WTC11 (cell line): ENCODE data around the gene SOX6. TPM values are rescaled to one million over a fixed set of nuclear protein-coding genes. Genes with fewer than 3 reads are reported as not detected.

Experiments used
- ATAC-seq: fragments of 200-7000 bp; cut with Tn5 transposase; 2 replicates; pipeline ENCODE4 v1.10.0; 2021; ENCODE audit warnings: mild to moderate bottlenecking, moderate library complexity
- CTCF ChIA-PET: fragments of 300-600 bp; sonication (Branson Sonifier 250); formaldehyde crosslinking; loops from one replicate; lab custom pipeline; 2021; ENCODE audit warnings: antibody characterized with exemption; lab: Charles Lee
- POLR2A ChIA-PET: fragments of 350-600 bp; sonication (Branson Sonifier 250); formaldehyde crosslinking; loops from one replicate; lab custom pipeline; 2021; ENCODE audit warnings: antibody characterized with exemption; lab: Charles Lee
- DNase-seq: peaks from one replicate; pipeline ENCODE4 v3.0.0; 2021; ENCODE audit warnings: low spot score
- H3K27ac Mint-ChIP-seq: 2 replicates; pipeline ENCODE4 v1.8.0; 2021; ENCODE audit warnings: mixed read lengths
- H3K27me3 Mint-ChIP-seq: 2 replicates; pipeline ENCODE4 v1.8.0; 2021; ENCODE audit warnings: low read depth, mild to moderate bottlenecking, moderate library complexity, mixed read lengths
- H3K36me3 Mint-ChIP-seq: 2 replicates; pipeline ENCODE4 v1.8.0; 2021; ENCODE audit warnings: mixed read lengths
- H3K4me1 Mint-ChIP-seq: 2 replicates; pipeline ENCODE4 v1.8.0; 2022; ENCODE audit warnings: mixed read lengths
- H3K4me3 Mint-ChIP-seq: 2 replicates; pipeline ENCODE4 v1.8.0; 2021; ENCODE audit warnings: mild to moderate bottlenecking, moderate library complexity, mixed read lengths
- H3K9me3 Mint-ChIP-seq: 2 replicates; pipeline ENCODE4 v1.8.0; 2021; ENCODE audit warnings: mixed read lengths
- ATF3 ChIP-seq: sonication (generic); formaldehyde crosslinking; conservative IDR thresholded peaks from 2 replicates; pipeline ENCODE4 v1.8.1; 2022; ENCODE audit warnings: mild to moderate bottlenecking, missing genetic modification reagents
- CDX4 ChIP-seq: fragments of 250-450 bp; sonication (Bioruptor Pico); IDR thresholded peaks from 2 replicates; pipeline ENCODE4 v1.9.0; 2021; ENCODE audit warnings: moderate library complexity, mild to moderate bottlenecking, inconsistent platforms, borderline replicate concordance
- ELF4 ChIP-seq: sonication (generic); formaldehyde crosslinking; IDR thresholded peaks from 2 replicates; pipeline ENCODE4 v1.8.1; 2022; ENCODE audit warnings: low read depth, mild to moderate bottlenecking, moderate library complexity, missing genetic modification reagents
- FOXJ3 ChIP-seq: sonication (generic); formaldehyde crosslinking; IDR thresholded peaks from 2 replicates; pipeline ENCODE4 v1.9.0; 2021; ENCODE audit warnings: missing genetic modification reagents, mild to moderate bottlenecking, borderline replicate concordance
- GABPB1 ChIP-seq: sonication (generic); formaldehyde crosslinking; IDR thresholded peaks from 2 replicates; pipeline ENCODE4 v1.8.1; 2023; ENCODE audit warnings: mild to moderate bottlenecking, missing genetic modification reagents
- IRF2 ChIP-seq: sonication (generic); formaldehyde crosslinking; IDR thresholded peaks from 2 replicates; pipeline ENCODE4 v1.8.0; 2022; ENCODE audit warnings: low read depth, missing genetic modification reagents, borderline replicate concordance
- SOX15 ChIP-seq: fragments of 250-450 bp; sonication (Bioruptor Pico); IDR thresholded peaks from 2 replicates; pipeline ENCODE4 v1.9.0; 2021; ENCODE audit warnings: mild to moderate bottlenecking
- STAT6 ChIP-seq: sonication (generic); formaldehyde crosslinking; conservative IDR thresholded peaks from 2 replicates; pipeline ENCODE4 v1.8.1; 2023; ENCODE audit warnings: mild to moderate bottlenecking, low read depth, missing genetic modification reagents, moderate library complexity
- ZBTB21 ChIP-seq: sonication (generic); formaldehyde crosslinking; IDR thresholded peaks from 2 replicates; pipeline ENCODE4 v1.8.1; 2023; ENCODE audit warnings: mild to moderate bottlenecking, missing genetic modification reagents, borderline replicate concordance
- ZNF396 ChIP-seq: fragments of 250-450 bp; sonication (Bioruptor Pico); IDR thresholded peaks from 2 replicates; pipeline ENCODE4 v1.8.0; 2021; ENCODE audit warnings: mild to moderate bottlenecking, moderate library complexity, borderline replicate concordance
- total RNA-seq: library from RNA; stranded (reverse); gene quantifications from 3 replicates; pipeline ENCODE4 v1.2.3, GENCODE V29; 2021
- TF ChIP-seq, protein P1 (sequence below): sonication (generic); formaldehyde crosslinking; IDR thresholded peaks from 2 replicates; pipeline ENCODE4 v1.8.1; 2023; ENCODE audit warnings: mild to moderate bottlenecking, moderate library complexity, missing genetic modification reagents
- TF ChIP-seq, protein P2 (sequence below): sonication (generic); formaldehyde crosslinking; IDR thresholded peaks from 2 replicates; pipeline ENCODE4 v1.8.0; 2022; ENCODE audit warnings: missing genetic modification reagents
- TF ChIP-seq, protein P3 (sequence below): sonication (generic); formaldehyde crosslinking; IDR thresholded peaks from 2 replicates; pipeline ENCODE4 v1.8.0; 2023; ENCODE audit warnings: missing genetic modification reagents
- TF ChIP-seq, protein P4 (sequence below): fragments of 250-450 bp; sonication (Bioruptor Pico); IDR thresholded peaks from 2 replicates; pipeline ENCODE4 v1.9.0; 2021; ENCODE audit warnings: mild to moderate bottlenecking, borderline replicate concordance

SOX6 gene
- total RNA-seq, 1 experiment from 2014 or later = 0.13 TPM

GRCh38 chr11:16395601-16396000 is 39.3 kb upstream of the SOX6 start:
- ATAC-seq (no peak), DNase-seq (no peak)
- Mint-ChIP-seq H3K27ac (no peak overlapping the region), H3K4me3 (no peak overlapping the region), H3K36me3 (no peaks in the 10 kb centered on the region), H3K4me1 (no peaks in the 10 kb centered on the region), H3K9me3 (no peaks in the 10 kb centered on the region), H3K27me3 (peaks cover 88% of the 10 kb centered on the region)
- ChIA-PET CTCF (no interaction called here), POLR2A (no interaction called here)
- TF ChIP-seq GABPB1 (CRISPR knock-in tag) (no peak), ZBTB21 (CRISPR knock-in tag) (no peak), ELF4 (CRISPR knock-in tag) (no peak), FOXJ3 (CRISPR knock-in tag) (no peak)
- TF ChIP-seq, protein P1, sequence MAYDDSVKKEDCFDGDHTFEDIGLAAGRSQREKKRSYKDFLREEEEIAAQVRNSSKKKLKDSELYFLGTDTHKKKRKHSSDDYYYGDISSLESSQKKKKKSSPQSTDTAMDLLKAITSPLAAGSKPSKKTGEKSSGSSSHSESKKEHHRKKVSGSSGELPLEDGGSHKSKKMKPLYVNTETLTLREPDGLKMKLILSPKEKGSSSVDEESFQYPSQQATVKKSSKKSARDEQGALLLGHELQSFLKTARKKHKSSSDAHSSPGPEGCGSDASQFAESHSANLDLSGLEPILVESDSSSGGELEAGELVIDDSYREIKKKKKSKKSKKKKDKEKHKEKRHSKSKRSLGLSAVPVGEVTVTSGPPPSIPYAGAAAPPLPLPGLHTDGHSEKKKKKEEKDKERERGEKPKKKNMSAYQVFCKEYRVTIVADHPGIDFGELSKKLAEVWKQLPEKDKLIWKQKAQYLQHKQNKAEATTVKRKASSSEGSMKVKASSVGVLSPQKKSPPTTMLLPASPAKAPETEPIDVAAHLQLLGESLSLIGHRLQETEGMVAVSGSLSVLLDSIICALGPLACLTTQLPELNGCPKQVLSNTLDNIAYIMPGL (CRISPR knock-in tag) = no peak
- TF ChIP-seq, protein P2, sequence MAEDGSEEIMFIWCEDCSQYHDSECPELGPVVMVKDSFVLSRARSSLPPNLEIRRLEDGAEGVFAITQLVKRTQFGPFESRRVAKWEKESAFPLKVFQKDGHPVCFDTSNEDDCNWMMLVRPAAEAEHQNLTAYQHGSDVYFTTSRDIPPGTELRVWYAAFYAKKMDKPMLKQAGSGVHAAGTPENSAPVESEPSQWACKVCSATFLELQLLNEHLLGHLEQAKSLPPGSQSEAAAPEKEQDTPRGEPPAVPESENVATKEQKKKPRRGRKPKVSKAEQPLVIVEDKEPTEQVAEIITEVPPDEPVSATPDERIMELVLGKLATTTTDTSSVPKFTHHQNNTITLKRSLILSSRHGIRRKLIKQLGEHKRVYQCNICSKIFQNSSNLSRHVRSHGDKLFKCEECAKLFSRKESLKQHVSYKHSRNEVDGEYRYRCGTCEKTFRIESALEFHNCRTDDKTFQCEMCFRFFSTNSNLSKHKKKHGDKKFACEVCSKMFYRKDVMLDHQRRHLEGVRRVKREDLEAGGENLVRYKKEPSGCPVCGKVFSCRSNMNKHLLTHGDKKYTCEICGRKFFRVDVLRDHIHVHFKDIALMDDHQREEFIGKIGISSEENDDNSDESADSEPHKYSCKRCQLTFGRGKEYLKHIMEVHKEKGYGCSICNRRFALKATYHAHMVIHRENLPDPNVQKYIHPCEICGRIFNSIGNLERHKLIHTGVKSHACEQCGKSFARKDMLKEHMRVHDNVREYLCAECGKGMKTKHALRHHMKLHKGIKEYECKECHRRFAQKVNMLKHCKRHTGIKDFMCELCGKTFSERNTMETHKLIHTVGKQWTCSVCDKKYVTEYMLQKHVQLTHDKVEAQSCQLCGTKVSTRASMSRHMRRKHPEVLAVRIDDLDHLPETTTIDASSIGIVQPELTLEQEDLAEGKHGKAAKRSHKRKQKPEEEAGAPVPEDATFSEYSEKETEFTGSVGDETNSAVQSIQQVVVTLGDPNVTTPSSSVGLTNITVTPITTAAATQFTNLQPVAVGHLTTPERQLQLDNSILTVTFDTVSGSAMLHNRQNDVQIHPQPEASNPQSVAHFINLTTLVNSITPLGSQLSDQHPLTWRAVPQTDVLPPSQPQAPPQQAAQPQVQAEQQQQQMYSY (CRISPR knock-in tag) = no peak

GRCh38 chr11:16394947-16395346 is 38.6 kb upstream of the SOX6 start:
- TF ChIP-seq, protein P3, sequence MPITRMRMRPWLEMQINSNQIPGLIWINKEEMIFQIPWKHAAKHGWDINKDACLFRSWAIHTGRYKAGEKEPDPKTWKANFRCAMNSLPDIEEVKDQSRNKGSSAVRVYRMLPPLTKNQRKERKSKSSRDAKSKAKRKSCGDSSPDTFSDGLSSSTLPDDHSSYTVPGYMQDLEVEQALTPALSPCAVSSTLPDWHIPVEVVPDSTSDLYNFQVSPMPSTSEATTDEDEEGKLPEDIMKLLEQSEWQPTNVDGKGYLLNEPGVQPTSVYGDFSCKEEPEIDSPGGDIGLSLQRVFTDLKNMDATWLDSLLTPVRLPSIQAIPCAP (CRISPR knock-in tag) = no peak
- no peak for TF ChIP-seq CDX4 (CRISPR knock-in tag)
- TF ChIP-seq STAT6 (CRISPR knock-in tag) = no peak
- H3K27ac Mint-ChIP-seq = no peak overlapping the region
- no peaks in the 10 kb centered on the region for H3K4me1 Mint-ChIP-seq
- CTCF ChIA-PET = no interaction called here
- ATAC-seq (no peak), DNase-seq (no peak)
- no peaks in the 10 kb centered on the region for H3K36me3 Mint-ChIP-seq
- POLR2A ChIA-PET = no interaction called here
- no peak overlapping the region for H3K4me3 Mint-ChIP-seq
- no peaks in the 10 kb centered on the region for H3K9me3 Mint-ChIP-seq
- H3K27me3 Mint-ChIP-seq = peaks cover 88% of the 10 kb centered on the region

DNA sequence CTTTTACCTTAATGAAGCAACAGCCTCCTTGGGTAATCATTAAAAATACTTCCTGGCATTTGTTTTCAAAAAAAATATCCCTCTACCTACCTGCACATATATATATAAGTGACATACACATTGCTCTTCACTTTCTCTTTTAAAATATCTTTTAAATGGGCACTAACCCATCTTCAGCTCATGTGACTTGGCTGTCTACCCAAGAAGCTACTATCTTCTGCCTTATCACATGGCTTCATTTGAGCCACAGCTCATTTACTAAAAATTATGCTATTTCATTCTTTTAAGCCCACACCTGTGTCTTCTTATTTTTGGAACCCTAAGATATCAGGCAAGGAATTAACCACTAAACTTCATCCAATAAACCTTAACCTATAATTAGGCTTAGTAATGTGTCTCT is 37.0 kb upstream of the SOX6 start:
- H3K36me3 Mint-ChIP-seq = no peaks in the 10 kb centered on the region
- peaks cover 82% of the 10 kb centered on the region for H3K27me3 Mint-ChIP-seq
- TF ChIP-seq IRF2 (CRISPR knock-in tag) (no peak), ZBTB21 (CRISPR knock-in tag) (no peak), ZNF396 (CRISPR knock-in tag) (no peak), ATF3 (CRISPR knock-in tag) (no peak), SOX15 (CRISPR knock-in tag) (no peak)
- TF ChIP-seq, protein P4, sequence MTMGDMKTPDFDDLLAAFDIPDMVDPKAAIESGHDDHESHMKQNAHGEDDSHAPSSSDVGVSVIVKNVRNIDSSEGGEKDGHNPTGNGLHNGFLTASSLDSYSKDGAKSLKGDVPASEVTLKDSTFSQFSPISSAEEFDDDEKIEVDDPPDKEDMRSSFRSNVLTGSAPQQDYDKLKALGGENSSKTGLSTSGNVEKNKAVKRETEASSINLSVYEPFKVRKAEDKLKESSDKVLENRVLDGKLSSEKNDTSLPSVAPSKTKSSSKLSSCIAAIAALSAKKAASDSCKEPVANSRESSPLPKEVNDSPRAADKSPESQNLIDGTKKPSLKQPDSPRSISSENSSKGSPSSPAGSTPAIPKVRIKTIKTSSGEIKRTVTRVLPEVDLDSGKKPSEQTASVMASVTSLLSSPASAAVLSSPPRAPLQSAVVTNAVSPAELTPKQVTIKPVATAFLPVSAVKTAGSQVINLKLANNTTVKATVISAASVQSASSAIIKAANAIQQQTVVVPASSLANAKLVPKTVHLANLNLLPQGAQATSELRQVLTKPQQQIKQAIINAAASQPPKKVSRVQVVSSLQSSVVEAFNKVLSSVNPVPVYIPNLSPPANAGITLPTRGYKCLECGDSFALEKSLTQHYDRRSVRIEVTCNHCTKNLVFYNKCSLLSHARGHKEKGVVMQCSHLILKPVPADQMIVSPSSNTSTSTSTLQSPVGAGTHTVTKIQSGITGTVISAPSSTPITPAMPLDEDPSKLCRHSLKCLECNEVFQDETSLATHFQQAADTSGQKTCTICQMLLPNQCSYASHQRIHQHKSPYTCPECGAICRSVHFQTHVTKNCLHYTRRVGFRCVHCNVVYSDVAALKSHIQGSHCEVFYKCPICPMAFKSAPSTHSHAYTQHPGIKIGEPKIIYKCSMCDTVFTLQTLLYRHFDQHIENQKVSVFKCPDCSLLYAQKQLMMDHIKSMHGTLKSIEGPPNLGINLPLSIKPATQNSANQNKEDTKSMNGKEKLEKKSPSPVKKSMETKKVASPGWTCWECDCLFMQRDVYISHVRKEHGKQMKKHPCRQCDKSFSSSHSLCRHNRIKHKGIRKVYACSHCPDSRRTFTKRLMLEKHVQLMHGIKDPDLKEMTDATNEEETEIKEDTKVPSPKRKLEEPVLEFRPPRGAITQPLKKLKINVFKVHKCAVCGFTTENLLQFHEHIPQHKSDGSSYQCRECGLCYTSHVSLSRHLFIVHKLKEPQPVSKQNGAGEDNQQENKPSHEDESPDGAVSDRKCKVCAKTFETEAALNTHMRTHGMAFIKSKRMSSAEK (CRISPR knock-in tag) = no peak
- TF ChIP-seq, all 79 proteins: peak for 0
- H3K4me1 Mint-ChIP-seq = no peaks in the 10 kb centered on the region
- no peak overlapping the region for H3K4me3 Mint-ChIP-seq
- DNase-seq (no peak), ATAC-seq (no peak)
- CTCF ChIA-PET = no interaction called here
- H3K27ac Mint-ChIP-seq = no peak overlapping the region
- no peaks in the 10 kb centered on the region for H3K9me3 Mint-ChIP-seq
- POLR2A ChIA-PET = no interaction called here
